ENCODE measurements around the gene WNT5A. TPM values are rescaled to one million over a fixed set of nuclear protein-coding genes. Genes with fewer than 3 reads are reported as not detected.

Gene WNT5A
- total and polyA plus RNA-seq, 2 donors (not counting 3 experiments of a cell fraction or from before 2014, with no cell fraction given), result 0.08 to 0.33 TPM

DNA sequence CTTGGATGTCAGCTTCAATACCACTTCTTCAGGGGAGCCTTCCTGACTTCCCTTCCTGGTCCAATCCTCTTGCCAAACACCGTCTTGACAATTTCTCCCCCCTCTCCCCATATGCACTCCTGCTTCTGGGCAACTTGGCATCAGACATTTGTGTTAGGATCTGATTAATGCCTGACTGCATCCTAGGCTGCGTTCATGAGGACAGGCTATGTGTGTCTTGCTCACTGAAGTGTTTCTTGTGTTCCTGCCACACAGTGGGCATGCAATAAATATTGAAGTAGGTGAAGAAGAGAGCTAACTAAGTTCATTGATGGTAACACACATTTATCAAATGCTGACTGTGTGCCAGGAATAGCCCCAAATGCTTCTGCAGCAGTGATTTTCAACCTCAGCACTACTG is 36.4 kb upstream of the WNT5A start:
- Histone ChIP-seq H2AFZ (ENCODE audit: low read depth, low read length) (no peak overlapping the region), H3K79me2 (ENCODE audit: control insufficient read depth, insufficient read depth, low read length) (no peaks in the 10 kb centered on the region), H3K9ac (replicated peaks; ENCODE audit: extremely low read depth, insufficient read depth, low read length) (no peak overlapping the region), H3K9me1 (replicated peaks; ENCODE audit: control insufficient read depth, extremely low read depth, insufficient read depth, low read length) (no peaks in the 10 kb centered on the region), H4K20me1 (replicated peaks; ENCODE audit: control insufficient read depth, extremely low read depth, insufficient read depth, low read length) (no peaks in the 10 kb centered on the region), H3K36me3 (ENCODE audit: control insufficient read depth in 2 of 2, extremely low read depth in 1 of 2, insufficient read depth in 2 of 2, low read length in 2 of 2) (no peaks in the 10 kb centered on the region), H3K9me3 (replicated peaks; ENCODE audit: control insufficient read depth, insufficient read depth, low read length) (no peaks in the 10 kb centered on the region), H3K27me3 (ENCODE audit: control insufficient read depth in 2 of 2, insufficient read depth in 2 of 2, low read length in 2 of 2) (no peaks in the 10 kb centered on the region), H3K4me1 (ENCODE audit: control insufficient read depth, extremely low read depth, insufficient read depth, low read length) (no peaks in the 10 kb centered on the region), H3K4me3 (replicated peaks in 1 of 3; ENCODE audit: insufficient read depth in 1 of 3, low read depth in 1 of 3, low read length in 3 of 3) (no peak overlapping the region), H3K4me2 (ENCODE audit: insufficient read depth, low read length) (no peak overlapping the region), H3K27ac (ENCODE audit: insufficient read depth, low read depth, low read length) (no peak overlapping the region)
- dilution Hi-C loops (cut with MboI; ENCODE audit: extremely low pct_ligation_motif_present, low sequenced_read_pairs) (no loop called here), intact Hi-C loops (cut with micrococcal nuclease) (no loop called here)
- TF ChIP-seq FOS (IDR thresholded peaks at IDR 0.05; ENCODE audit: borderline replicate concordance, insufficient read depth, low read length) (no peak), MYC (IDR thresholded peaks at IDR 0.05; ENCODE audit: low read depth, low read length) (no peak), POLR2AphosphoS5 (IDR thresholded peaks at IDR 0.05; ENCODE audit: insufficient read depth, low read depth, low read length) (no peak), EZH2 (IDR thresholded peaks at IDR 0.05; ENCODE audit: borderline replicate concordance, low read depth, low read length, severe bottlenecking) (no peak), JUN (IDR thresholded peaks at IDR 0.05; ENCODE audit: borderline replicate concordance, insufficient read depth, insufficient read length, low read depth) (no peak), GATA2 (IDR thresholded peaks at IDR 0.05; ENCODE audit: insufficient read depth, insufficient read length, low read depth, low read length) (no peak), POLR2A (IDR thresholded peaks at IDR 0.05; ENCODE audit: low read depth, low read length) (no peak)
- TF ChIP-seq, protein P1, sequence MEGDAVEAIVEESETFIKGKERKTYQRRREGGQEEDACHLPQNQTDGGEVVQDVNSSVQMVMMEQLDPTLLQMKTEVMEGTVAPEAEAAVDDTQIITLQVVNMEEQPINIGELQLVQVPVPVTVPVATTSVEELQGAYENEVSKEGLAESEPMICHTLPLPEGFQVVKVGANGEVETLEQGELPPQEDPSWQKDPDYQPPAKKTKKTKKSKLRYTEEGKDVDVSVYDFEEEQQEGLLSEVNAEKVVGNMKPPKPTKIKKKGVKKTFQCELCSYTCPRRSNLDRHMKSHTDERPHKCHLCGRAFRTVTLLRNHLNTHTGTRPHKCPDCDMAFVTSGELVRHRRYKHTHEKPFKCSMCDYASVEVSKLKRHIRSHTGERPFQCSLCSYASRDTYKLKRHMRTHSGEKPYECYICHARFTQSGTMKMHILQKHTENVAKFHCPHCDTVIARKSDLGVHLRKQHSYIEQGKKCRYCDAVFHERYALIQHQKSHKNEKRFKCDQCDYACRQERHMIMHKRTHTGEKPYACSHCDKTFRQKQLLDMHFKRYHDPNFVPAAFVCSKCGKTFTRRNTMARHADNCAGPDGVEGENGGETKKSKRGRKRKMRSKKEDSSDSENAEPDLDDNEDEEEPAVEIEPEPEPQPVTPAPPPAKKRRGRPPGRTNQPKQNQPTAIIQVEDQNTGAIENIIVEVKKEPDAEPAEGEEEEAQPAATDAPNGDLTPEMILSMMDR (IDR thresholded peaks at IDR 0.05; ENCODE audit: extremely low read depth in 1 of 2, insufficient read depth in 1 of 2, low read depth in 1 of 2, low read length in 2 of 2), result no peak
- TF ChIP-seq, protein P2, sequence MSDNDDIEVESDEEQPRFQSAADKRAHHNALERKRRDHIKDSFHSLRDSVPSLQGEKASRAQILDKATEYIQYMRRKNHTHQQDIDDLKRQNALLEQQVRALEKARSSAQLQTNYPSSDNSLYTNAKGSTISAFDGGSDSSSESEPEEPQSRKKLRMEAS (IDR thresholded peaks at IDR 0.05; ENCODE audit: insufficient read depth, insufficient read length), result no peak
- BruUV-seq (replicated peaks), result no TSS peak
- FAIRE-seq (no peak), DNase-seq (ENCODE audit: low read depth, low spot score) (no peak)
- ChIA-PET CTCF (no interaction called here), POLR2A (no interaction called here)

Data from endothelial cell of umbilical vein (primary cell).